GM19023 (cell line): ENCODE measurements around the gene XPNPEP2.

Experiments
- ATAC-seq: cut with Tn5 transposase; IDR thresholded peaks from one replicate; pipeline ENCODE4 v1.9.1; 2021; ENCODE audit warnings: mild to moderate bottlenecking, moderate library complexity; ENCODE audit not compliant: unreplicated experiment

The XPNPEP2 gene

GRCh38 chrX:129777218-129778030 lies 38.6 kb downstream of the XPNPEP2 start:
- ATAC-seq: peak; percentile 23

DNA sequence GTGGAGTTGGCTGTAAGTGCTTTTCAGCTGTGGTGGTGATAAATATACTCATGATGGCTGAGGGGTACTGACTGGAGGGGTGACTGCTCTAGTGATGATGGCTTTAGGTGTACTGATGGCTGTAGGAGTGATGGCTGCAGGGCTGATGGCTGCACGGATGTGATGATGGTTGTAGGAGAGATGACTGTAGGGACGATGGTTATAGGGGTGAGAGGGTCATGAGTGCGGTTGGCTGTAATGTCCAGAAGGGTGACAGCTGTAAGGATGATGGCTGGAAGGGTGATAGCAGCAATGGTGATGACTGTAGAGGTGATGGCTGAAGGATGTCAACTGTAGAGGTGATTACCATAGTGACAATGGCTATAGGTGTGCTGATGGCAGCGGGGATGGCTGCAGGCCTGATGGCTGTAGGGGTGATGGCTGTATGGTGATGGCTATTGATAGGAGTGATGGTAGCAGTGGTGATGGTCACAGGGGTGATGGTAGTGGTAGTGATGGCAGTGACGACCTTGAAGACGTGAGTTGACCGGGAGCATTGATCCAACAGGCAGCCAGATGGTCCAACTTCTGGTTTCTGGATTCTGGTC lies 40.4 kb downstream of the XPNPEP2 start:
- ATAC-seq: no peak

DNA sequence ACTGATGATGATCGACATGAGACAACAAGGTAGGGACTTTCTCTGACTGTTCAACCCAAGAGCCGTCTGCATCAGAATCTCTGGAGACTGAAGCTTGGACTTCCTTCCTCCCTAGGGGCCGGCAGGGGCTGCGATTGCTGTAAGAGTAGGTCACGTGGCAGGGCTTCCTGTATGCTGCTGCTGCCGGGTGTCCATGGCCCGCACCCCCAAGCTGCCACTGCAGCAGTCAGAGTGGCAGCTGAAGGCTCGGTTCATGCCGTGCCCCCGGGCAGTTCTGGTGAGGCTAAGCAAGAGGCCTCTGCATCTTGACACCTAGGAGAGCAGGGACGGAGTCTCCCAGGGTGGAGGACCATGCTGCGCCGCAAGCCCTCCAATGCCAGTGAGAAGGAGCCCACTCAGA lies 41.0 kb downstream of the XPNPEP2 start, which contains the start of gene SASH3:
TSS of gene SASH3 (plus strand) at position 203 of the 400 bp plus-strand sequence. CDS start at position 352, 149 bp downstream.
- ATAC-seq: peak; percentile 25

GRCh38 chrX:129780441-129781105 lies 41.8 kb downstream of the XPNPEP2 start:
- ATAC-seq: no peak

DNA sequence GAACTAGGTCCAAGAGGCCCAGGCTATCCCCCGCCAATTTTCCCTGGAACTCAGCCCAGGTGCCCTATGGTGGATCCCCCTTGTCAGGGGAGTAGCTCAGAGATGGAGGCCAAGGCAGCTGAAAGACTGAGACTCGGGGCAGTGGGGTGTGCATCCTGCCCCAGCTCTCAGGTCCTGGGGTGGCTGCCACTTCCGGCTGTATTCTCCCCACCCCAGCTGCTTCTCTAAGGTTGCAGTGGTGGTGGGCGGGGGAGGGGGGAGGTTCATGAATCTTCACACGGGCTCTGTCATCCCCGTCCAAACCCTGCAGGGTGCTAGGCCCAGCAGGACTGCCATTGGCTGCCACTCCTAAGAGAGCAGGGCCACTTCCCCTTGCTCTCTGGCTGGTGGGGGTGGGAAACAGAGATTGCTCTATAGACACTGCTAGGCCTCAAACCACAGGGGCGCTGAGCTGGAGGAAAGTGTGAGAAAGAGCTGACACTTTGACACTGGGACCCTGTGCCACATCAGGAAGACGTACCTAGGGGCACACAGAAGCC lies 42.4 kb downstream of the XPNPEP2 start:
- peak; percentile 72 for ATAC-seq

GRCh38 chrX:129781680-129782495 lies 43.1 kb downstream of the XPNPEP2 start:
- ATAC-seq: no peak

GRCh38 chrX:129782706-129783105 lies 43.9 kb downstream of the XPNPEP2 start:
- ATAC-seq: no peak

- no peak for ATAC-seq
Measured at GRCh38 chrX:129783291-129783713, 44.5 kb downstream of the XPNPEP2 start.

DNA sequence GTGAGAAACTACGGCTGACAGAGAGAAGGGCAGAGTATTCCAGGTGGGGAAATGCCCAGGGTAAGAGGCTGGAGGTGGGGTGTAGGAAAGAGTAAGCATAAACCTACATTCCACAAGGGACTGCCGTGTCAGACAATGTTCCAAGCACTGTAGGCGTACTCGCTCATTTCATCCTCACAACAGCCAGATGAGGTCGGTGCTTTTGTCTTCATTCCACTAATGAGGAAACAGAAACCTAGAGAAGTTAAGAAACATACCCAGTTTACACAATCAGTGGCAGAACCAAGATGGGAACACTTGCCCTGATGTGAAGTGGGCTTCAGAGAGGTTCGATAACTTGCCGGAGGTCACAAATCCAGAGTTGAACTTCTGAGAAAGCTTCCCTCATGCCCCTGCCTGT lies 45.6 kb downstream of the XPNPEP2 start:
- no peak for ATAC-seq

GRCh38 chrX:129785160-129785947 lies 46.6 kb downstream of the XPNPEP2 start:
- no peak for ATAC-seq

- ATAC-seq: peak; percentile 71
Measured at GRCh38 chrX:129786210-129786651, 47.5 kb downstream of the XPNPEP2 start.

GRCh38 chrX:129787336-129788055 lies 48.7 kb downstream of the XPNPEP2 start:
- ATAC-seq: no peak

DNA sequence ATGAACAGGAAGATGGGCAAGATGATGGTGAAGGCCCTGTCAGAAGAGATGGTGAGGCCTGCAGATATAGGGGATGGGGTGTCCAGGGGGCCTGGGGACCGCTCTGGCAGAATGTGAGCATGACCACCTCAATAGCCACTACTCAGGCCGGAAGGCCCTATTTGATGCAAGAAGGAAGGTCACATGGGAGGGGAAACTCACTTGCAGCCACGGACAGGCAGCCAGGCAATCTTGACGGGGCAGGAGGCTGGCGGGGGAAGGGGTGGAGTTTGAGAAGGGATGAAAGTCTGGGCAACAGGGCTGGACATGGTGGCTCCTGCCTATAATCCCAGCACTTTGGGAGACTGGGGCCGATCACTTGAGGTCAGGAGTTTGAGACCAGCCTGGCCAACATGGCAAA lies 49.7 kb downstream of the XPNPEP2 start:
- no peak for ATAC-seq

GRCh38 chrX:129790146-129790545 lies 51.4 kb downstream of the XPNPEP2 start:
- ATAC-seq: no peak

- no peak for ATAC-seq
Measured at GRCh38 chrX:129790808-129791207, 52.0 kb downstream of the XPNPEP2 start.

GRCh38 chrX:129791336-129791735 lies 52.6 kb downstream of the XPNPEP2 start:
- no peak for ATAC-seq

DNA sequence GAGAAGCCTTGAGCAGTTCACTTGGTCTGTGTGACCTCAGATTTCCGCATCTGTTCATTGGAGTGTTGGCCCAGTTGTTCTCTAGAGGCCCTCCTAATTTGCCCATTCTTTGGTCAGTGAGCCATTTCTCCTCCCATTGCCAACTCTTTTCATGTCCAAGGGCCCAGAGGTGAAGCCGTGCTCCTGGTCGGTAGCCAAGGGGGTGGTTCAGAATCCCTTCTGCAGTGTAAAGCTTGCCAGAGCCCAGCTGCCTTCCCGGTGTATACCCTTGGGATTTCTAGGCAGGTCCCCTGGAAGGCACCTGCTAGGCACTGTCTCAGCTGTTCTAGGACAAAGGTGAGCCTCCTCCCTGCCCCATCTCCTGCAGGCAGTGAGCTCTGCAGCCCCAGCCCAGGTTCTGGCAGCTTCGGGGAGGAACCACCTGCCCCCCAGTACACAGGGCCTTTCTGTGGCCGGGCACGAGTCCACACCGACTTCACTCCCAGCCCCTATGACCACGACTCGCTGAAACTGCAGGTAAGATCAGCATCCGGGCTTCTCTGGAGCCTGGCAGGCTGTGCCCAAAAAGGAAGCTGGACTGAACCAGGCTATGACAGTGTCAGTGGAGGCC lies 53.3 kb downstream of the XPNPEP2 start:
- no peak for ATAC-seq

GRCh38 chrX:129792586-129793291 lies 54.0 kb downstream of the XPNPEP2 start:
- ATAC-seq: no peak
